Mucosa of rectum (tissue), 2 donors: ENCODE measurements around the gene FAM234B.

Experiments
- H3K27ac ChIP-seq, 2 donors: one replicate each; pipeline ENCODE4 v1.7.0; 2013; ENCODE audit warnings: inconsistent platforms in 2 of 2, low read depth in 2 of 2, low read length in 2 of 2
- H3K27me3 ChIP-seq, 2 donors: one replicate each; pipeline ENCODE4 v1.7.0; 2013; ENCODE audit warnings: low read length in 2 of 2; ENCODE audit not compliant: control insufficient read depth in 2 of 2, insufficient read depth in 2 of 2
- H3K36me3 ChIP-seq, 2 donors: one replicate each; pipeline ENCODE4 v1.7.0; 2013; ENCODE audit warnings: low read length in 2 of 2; ENCODE audit not compliant: control insufficient read depth in 2 of 2, insufficient read depth in 2 of 2
- H3K4me1 ChIP-seq, 2 donors: one replicate each; pipeline ENCODE4 v1.7.0; 2013; ENCODE audit warnings: low read length in 2 of 2, mild to moderate bottlenecking in 1 of 2; ENCODE audit not compliant: control insufficient read depth in 2 of 2, insufficient read depth in 2 of 2
- H3K4me3 ChIP-seq, 2 donors: one replicate each; pipeline ENCODE4 v1.7.0; 2013; ENCODE audit warnings: low read length in 2 of 2
- H3K9ac ChIP-seq, 2 donors: one replicate each; pipeline ENCODE4 v1.7.0; 2013; ENCODE audit warnings: low read length in 2 of 2, low read depth in 1 of 2, mild to moderate bottlenecking in 1 of 2
- H3K9me3 ChIP-seq, 2 donors: one replicate each; pipeline ENCODE4 v1.7.0; 2013; ENCODE audit warnings: low read length in 2 of 2; ENCODE audit not compliant: control insufficient read depth in 2 of 2
- donor health status: healthy.
- donor health status: Normal muscosa, but diverticular disease.

FAM234B gene

GRCh38 chr12:13085968-13086686 is 41.9 kb downstream of the FAM234B start:
- H3K27ac ChIP-seq: no peak overlapping the region
- H3K4me3 ChIP-seq: no peak overlapping the region
- H3K27me3 ChIP-seq: peaks cover 4 to 16% of the 10 kb centered on the region in 2 donors
- H3K9me3 ChIP-seq: no peaks in the 10 kb centered on the region
- no peaks in the 10 kb centered on the region for H3K36me3 ChIP-seq
- H3K4me1 ChIP-seq: peaks cover 0 to 3% of the 10 kb centered on the region in 2 donors
- no peak overlapping the region for H3K9ac ChIP-seq

- H3K27ac ChIP-seq: no peak overlapping the region
Measured at GRCh38 chr12:13087766-13088165, 43.6 kb downstream of the FAM234B start.

GRCh38 chr12:13088496-13088895 is 44.3 kb downstream of the FAM234B start:
- Histone ChIP-seq H3K9me3 (no peaks in the 10 kb centered on the region), H3K4me3 (no peak overlapping the region), H3K27me3 (peaks cover 4 to 12% of the 10 kb centered on the region in 2 donors), H3K27ac (no peak overlapping the region), H3K9ac (no peak overlapping the region), H3K4me1 (peaks cover 0 to 3% of the 10 kb centered on the region in 2 donors), H3K36me3 (no peaks in the 10 kb centered on the region)

More at GRCh38 chr12:13087766-13088165, 43.6 kb downstream of the FAM234B start:
- Histone ChIP-seq H3K9me3 (no peaks in the 10 kb centered on the region), H3K4me1 (peaks cover 0 to 3% of the 10 kb centered on the region in 2 donors), H3K36me3 (no peaks in the 10 kb centered on the region), H3K9ac (no peak overlapping the region), H3K27me3 (peaks cover 4 to 15% of the 10 kb centered on the region in 2 donors), H3K4me3 (no peak overlapping the region)

- no peak overlapping the region for H3K27ac ChIP-seq
- H3K27me3 ChIP-seq: peaks cover 4 to 8% of the 10 kb centered on the region in 2 donors
- no peak overlapping the region for H3K4me3 ChIP-seq
- no peaks in the 10 kb centered on the region for H3K9me3 ChIP-seq
- H3K9ac ChIP-seq: no peak overlapping the region
- H3K4me1 ChIP-seq: peaks cover 0 to 3% of the 10 kb centered on the region in 2 donors
- H3K36me3 ChIP-seq: no peaks in the 10 kb centered on the region
Measured at GRCh38 chr12:13090054-13090453, 45.9 kb downstream of the FAM234B start.

GRCh38 chr12:13091832-13092231 is 47.7 kb downstream of the FAM234B start:
- Histone ChIP-seq H3K36me3 (no peaks in the 10 kb centered on the region), H3K27ac (no peak overlapping the region), H3K27me3 (peaks cover 0 to 8% of the 10 kb centered on the region in 2 donors), H3K9ac (no peak overlapping the region), H3K4me1 (peaks cover 0 to 3% of the 10 kb centered on the region in 2 donors), H3K4me3 (no peak overlapping the region), H3K9me3 (no peaks in the 10 kb centered on the region)

- Histone ChIP-seq H3K9me3 (no peaks in the 10 kb centered on the region), H3K36me3 (no peaks in the 10 kb centered on the region), H3K27ac (no peak overlapping the region), H3K4me1 (peaks cover 7 to 8% of the 10 kb centered on the region in 2 donors), H3K4me3 (no peak overlapping the region), H3K27me3 (peaks cover 0 to 2% of the 10 kb centered on the region in 2 donors), H3K9ac (no peak overlapping the region)
Measured at GRCh38 chr12:13093191-13093847, 49.1 kb downstream of the FAM234B start.

GRCh38 chr12:13093848-13094220 is 49.7 kb downstream of the FAM234B start:
- peaks cover 0 to 2% of the 10 kb centered on the region in 2 donors for H3K27me3 ChIP-seq
- no peaks in the 10 kb centered on the region for H3K36me3 ChIP-seq
- H3K27ac ChIP-seq: no peak overlapping the region
- no peaks in the 10 kb centered on the region for H3K9me3 ChIP-seq
- H3K4me1 ChIP-seq: peaks cover 11 to 13% of the 10 kb centered on the region in 2 donors
- no peak overlapping the region for H3K9ac ChIP-seq
- H3K4me3 ChIP-seq: no peak overlapping the region

GRCh38 chr12:13094367-13094766 is 50.2 kb downstream of the FAM234B start:
- Histone ChIP-seq H3K4me3 (no peak overlapping the region), H3K27me3 (peaks cover 0 to 2% of the 10 kb centered on the region in 2 donors), H3K4me1 (peaks cover 15 to 19% of the 10 kb centered on the region in 2 donors), H3K27ac (no peak overlapping the region), H3K9ac (no peak overlapping the region), H3K9me3 (no peaks in the 10 kb centered on the region), H3K36me3 (no peaks in the 10 kb centered on the region)

- Histone ChIP-seq H3K27me3 (peaks cover 0 to 2% of the 10 kb centered on the region in 2 donors), H3K27ac (no peak overlapping the region), H3K4me1 (peaks cover 14 to 25% of the 10 kb centered on the region in 2 donors)
Measured at GRCh38 chr12:13095266-13095995, 51.2 kb downstream of the FAM234B start.

More at GRCh38 chr12:13095266-13095995, 51.2 kb downstream of the FAM234B start:
- no peak overlapping the region for H3K9ac ChIP-seq
- no peaks in the 10 kb centered on the region for H3K36me3 ChIP-seq
- no peak overlapping the region for H3K4me3 ChIP-seq
- H3K9me3 ChIP-seq: no peaks in the 10 kb centered on the region
